GM18502 (cell line): ENCODE results near the gene CBX3.
"Not testable (repeated sequence)": the region's sequence is repeated elsewhere in the genome, so short reads cannot be mapped to it uniquely, and the experiment has no call there.

Source experiments
- ATAC-seq: cut with Tn5 transposase; IDR thresholded peaks from one replicate; pipeline ENCODE4 v1.9.1; 2021; ENCODE audit warnings: mild to moderate bottlenecking; ENCODE audit not compliant: unreplicated experiment, poor library complexity

The CBX3 gene

GRCh38 chr7:26186364-26187311, 14.9 kb upstream of the CBX3 start:
- no peak for ATAC-seq

- no peak for ATAC-seq
These were observed 14.0 kb upstream of the CBX3 start for GRCh38 chr7:26187380-26188205.

- ATAC-seq: no peak
These were observed 13.2 kb upstream of the CBX3 start for GRCh38 chr7:26188206-26188956.

GRCh38 chr7:26188957-26189541, 12.5 kb upstream of the CBX3 start:
- no peak for ATAC-seq

- no peak for ATAC-seq
These were observed 11.8 kb upstream of the CBX3 start for GRCh38 chr7:26189697-26190096.

GRCh38 chr7:26190417-26190869, 11.1 kb upstream of the CBX3 start:
- ATAC-seq: no peak

GRCh38 chr7:26191233-26191973, 10.1 kb upstream of the CBX3 start:
- ATAC-seq: no peak

- ATAC-seq: no peak
These were observed 9.5 kb upstream of the CBX3 start for GRCh38 chr7:26191974-26192479.

- no peak for ATAC-seq
These were observed 9.0 kb upstream of the CBX3 start for GRCh38 chr7:26192485-26193087.

GRCh38 chr7:26193432-26194207, 7.9 kb upstream of the CBX3 start:
- no peak for ATAC-seq

GRCh38 chr7:26194764-26195163, 6.8 kb upstream of the CBX3 start:
- not testable (repeated sequence) for ATAC-seq

GRCh38 chr7:26195182-26195581, 6.4 kb upstream of the CBX3 start:
- ATAC-seq: no peak

GRCh38 chr7:26195867-26196657, 5.5 kb upstream of the CBX3 start:
- no peak for ATAC-seq

- no peak for ATAC-seq
These were observed 4.1 kb upstream of the CBX3 start for GRCh38 chr7:26197153-26198115.

GRCh38 chr7:26198133-26198780, 3.3 kb upstream of the CBX3 start:
- no peak for ATAC-seq

- no peak for ATAC-seq
These were observed 2.8 kb upstream of the CBX3 start for GRCh38 chr7:26198781-26199169.
